Adipose tissue (tissue), 3 donors: Measurements from ENCODE around the gene PANK4. TPM values are rescaled to one million over a fixed set of nuclear protein-coding genes. Genes with fewer than 3 reads are reported as not detected.
"Not testable (repeated sequence)": the region's sequence is repeated elsewhere in the genome, so short reads cannot be mapped to it uniquely, and the experiment has no call there.

ENCODE experiments used
- H3K27ac ChIP-seq: one replicate; pipeline ENCODE4 v1.5.1; 2013; ENCODE audit warnings: low read depth, low read length
- WGBS, 3 donors: extraction: QIAGEN DNeasy Blood & Tissue Kit; methylation state at CpG; one replicate each; pipeline ENCODE4 v1.1.7; 2013; 5-methylcytosine and 5-hydroxymethylcytosine counted together
- polyA plus RNA-seq, 3 donors: library from polyadenylated mRNA; stranded (reverse); fragments of 200-250 nt; gene quantifications; one replicate each; pipeline ENCODE4 v1.2.3, GENCODE V29; 2013
- donor health status: healthy with polysubstance abuse.
- donor health status: Bipolar disorder and iron deficiency.
- donor health status: healthy.

Gene PANK4
- polyA plus RNA-seq = 10 to 100 TPM in 2 of 3 donors, 1 to 10 TPM in 1; 8.9 to 14.5 (median 10.8) TPM

GRCh38 chr1:2525920-2526823 is at the start of gene PANK4:
Gene PANK4, minus strand, starts transcription at chr1:2526596. Its CDS starts 9 bp downstream, at chr1:2526587.
- H3K27ac ChIP-seq = no peak within 1 kb of the TSS
- 1% methylated on average over 107 of the region's 107 CpGs for WGBS, 3 donors

GRCh38 chr1:2574350-2574749 is 48.0 kb upstream of the PANK4 start:
- 79 to 80% (median 79%) methylated on average over 9 of the region's 9 CpGs for WGBS, 3 donors
- H3K27ac ChIP-seq = no peak overlapping the region

DNA sequence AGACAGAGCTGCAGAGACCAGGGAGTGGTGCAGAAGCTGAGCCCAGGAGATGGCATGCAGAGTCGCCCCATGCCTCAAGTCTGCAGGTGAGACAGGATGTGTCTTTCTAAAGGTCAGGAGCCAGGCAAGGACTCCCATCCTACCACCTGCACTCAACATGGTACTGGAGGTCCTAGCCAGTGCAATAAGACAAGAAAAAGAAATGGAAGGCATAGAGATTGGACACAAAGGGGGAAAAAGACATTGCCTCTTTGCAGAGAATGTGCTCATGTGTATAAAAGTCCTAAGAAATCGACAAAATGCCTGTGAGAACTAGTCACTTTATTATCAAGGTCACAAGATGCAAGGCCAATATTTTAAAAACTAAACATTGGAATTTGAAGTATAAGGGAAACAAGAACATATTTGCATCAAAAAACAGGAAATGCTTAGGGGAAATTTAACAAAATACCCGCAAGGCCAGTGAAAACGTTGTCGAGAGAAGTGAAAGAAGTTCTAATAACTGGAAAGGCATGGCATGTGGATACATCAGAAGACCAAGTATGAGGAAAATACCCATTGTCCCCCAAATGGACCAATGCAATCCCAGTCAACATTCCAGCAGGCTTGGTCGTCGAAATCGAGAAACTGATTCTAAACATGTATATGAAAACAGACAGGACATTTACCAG is 47.0 kb upstream of the PANK4 start:
- H3K27ac ChIP-seq = no peak overlapping the region
- 85 to 93% (median 87%) methylated on average over 8 of the region's 8 CpGs for WGBS, 3 donors

GRCh38 chr1:2571348-2571747 is 45.0 kb upstream of the PANK4 start:
- H3K27ac ChIP-seq = no peak overlapping the region
- 86 to 94% (median 93%) methylated on average over 9 of the region's 9 CpGs for WGBS, 3 donors

DNA sequence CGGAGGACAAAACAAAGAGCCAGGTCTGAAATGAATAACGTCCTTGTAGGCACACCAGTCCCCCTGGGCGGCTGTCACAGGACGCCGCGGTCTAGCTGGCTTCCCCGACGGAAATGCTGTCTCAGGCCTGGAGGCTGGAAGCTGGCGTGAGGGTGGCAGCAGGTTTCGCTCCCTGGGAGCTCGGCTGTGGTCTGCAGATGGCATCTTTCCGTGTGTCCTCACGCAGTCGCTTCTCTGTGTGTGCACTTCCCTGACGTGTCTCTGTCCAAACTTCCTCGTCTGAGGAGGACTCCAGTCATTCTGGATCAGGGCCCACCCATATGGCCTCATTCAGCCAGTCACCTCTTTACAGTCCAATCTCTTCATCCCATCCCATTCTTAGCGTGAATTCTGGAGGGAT is 43.9 kb upstream of the PANK4 start:
- no peak overlapping the region for H3K27ac ChIP-seq
- WGBS, 3 donors = 75 to 88% (median 84%) methylated on average over 17 of the region's 17 CpGs

- H3K27ac ChIP-seq = not testable (repeated sequence)
- WGBS, 3 donors = 81 to 92% (median 81%) methylated on average over 12 to 13 of the region's 13 CpGs
These were observed 43.3 kb upstream of the PANK4 start for GRCh38 chr1:2569703-2570102.

GRCh38 chr1:2569060-2569459 is 42.7 kb upstream of the PANK4 start:
- WGBS, 3 donors = 82 to 84% (median 84%) methylated on average over 16 to 17 of the region's 17 CpGs
- no peak overlapping the region for H3K27ac ChIP-seq

DNA sequence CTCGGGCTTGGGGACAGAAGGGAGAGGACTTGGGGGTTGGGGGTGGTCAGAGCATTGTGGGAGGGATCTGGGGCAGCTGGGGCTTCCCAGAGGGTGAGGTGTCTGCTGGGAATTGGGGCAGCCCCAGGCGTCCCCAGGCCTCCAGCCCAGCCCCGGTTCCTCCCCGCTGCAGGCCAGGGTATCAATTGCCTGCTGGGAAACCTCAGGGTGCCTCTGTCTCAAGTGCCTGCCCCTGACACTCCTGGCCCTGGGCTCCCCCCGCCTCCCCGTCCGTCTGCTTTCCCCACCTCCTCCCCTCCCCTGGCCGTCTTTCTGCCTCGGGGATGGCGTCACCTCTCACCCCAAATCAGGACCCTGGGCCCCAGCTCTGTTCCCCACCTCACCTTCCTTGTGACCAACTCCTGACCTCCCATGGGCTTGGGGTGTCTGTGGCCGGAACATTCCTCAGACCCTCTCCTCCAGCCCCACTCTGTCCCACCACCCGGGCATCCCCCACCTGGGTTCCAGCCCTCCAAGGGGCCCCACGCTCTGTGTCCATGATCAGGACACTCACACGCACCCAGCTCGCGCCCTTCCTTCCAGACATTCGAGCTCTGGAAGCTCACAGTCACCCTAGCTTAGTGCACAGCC is 41.9 kb upstream of the PANK4 start:
- H3K27ac ChIP-seq = not testable (repeated sequence)
- 52 to 60% (median 58%) methylated on average over 7 to 10 of the region's 17 CpGs for WGBS, 3 donors

DNA sequence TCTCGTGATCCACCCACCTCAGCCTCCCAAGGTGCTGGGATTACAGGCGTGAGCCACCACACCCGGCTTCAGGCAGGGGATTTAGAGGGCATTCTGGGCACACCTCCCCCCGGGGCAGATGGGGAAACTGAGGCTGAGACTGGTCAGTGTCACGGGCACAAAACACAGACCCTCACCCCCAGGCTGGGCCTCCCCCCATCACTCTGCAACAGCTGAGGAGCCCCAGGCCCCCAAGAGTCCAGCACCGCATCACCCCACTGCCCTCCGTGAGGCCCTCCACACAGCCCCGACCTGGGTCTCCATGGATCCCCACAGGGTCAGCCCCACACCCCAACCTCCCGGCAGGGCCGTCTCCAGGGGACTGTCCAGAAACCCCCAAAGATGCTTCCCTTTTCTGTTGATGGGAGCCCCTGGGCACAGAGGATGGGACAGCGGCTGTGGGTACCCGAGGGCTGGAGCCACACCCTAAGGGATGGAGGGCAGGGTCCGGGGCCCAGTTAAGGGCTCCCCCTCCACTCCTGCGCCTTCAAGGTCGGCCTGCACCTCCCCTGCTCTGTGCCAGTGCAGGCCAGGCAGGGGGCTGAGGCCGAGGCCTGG is 40.8 kb upstream of the PANK4 start:
- 83 to 86% (median 83%) methylated on average over 16 of the region's 16 CpGs for WGBS, 3 donors
- H3K27ac ChIP-seq = no peak overlapping the region

- H3K27ac ChIP-seq = no peak overlapping the region
- WGBS, 3 donors = 72 to 77% (median 76%) methylated on average over 32 to 34 of the region's 34 CpGs
These were observed 40.0 kb upstream of the PANK4 start for GRCh38 chr1:2566101-2567045.

GRCh38 chr1:2564815-2565374 is 38.5 kb upstream of the PANK4 start:
- 25 to 55% (median 53%) methylated on average over 14 of the region's 14 CpGs for WGBS, 3 donors
- H3K27ac ChIP-seq = no peak overlapping the region

- 77 to 84% (median 80%) methylated on average over 19 to 20 of the region's 20 CpGs for WGBS, 3 donors
- no peak overlapping the region for H3K27ac ChIP-seq
These were observed 37.8 kb upstream of the PANK4 start for GRCh38 chr1:2564006-2564814.

DNA sequence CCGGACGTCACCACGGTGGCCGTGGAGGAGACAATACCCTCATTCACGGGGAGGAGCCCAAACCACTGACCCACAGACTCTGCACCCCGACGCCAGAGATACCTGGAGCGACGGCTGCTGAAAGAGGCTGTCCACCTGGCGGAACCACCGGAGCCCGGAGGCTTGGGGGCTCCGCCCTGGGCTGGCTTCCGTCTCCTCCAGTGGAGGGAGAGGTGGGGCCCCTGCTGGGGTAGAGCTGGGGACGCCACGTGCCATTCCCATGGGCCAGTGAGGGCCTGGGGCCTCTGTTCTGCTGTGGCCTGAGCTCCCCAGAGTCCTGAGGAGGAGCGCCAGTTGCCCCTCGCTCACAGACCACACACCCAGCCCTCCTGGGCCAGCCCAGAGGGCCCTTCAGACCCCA is 36.8 kb upstream of the PANK4 start:
- WGBS, 3 donors = 80 to 91% (median 89%) methylated on average over 18 of the region's 18 CpGs
- H3K27ac ChIP-seq = no peak overlapping the region

- H3K27ac ChIP-seq = no peak overlapping the region
- WGBS, 3 donors = 89 to 93% (median 90%) methylated on average over 22 to 24 of the region's 24 CpGs
These were observed 35.8 kb upstream of the PANK4 start for GRCh38 chr1:2561898-2562895.

GRCh38 chr1:2561446-2561845 is 35.0 kb upstream of the PANK4 start:
- H3K27ac ChIP-seq = no peak overlapping the region
- 84 to 91% (median 89%) methylated on average over 11 of the region's 11 CpGs for WGBS, 3 donors
